ENCODE measurements around the gene ARFIP2.

Gene ARFIP2

DNA sequence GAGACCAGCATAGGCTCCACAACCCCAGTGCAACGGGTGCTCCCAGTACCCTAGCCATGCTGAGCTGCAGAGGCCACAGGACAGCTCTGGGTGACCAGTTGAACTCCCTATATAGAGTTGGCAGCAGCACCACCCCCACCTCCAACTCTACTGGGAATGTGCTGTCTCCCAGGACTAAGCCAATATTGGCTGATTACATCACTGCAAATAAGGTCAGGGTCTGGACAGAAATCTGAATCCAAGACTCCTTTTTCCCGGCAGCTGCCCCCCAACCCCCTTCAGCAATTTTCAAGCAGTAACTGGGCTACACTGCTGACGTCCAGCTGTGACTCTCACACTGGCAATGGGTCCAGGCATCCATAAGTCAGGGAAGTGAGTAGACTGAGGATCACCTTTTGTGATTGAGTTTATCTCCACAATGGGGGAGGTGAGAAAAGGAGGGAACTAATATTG lies 40.2 kb downstream of the ARFIP2 start, which contains the start of gene HPX:
Gene HPX (minus strand): TSS at position 82 of the 453 bp plus-strand sequence. CDS start 24 bp downstream, at position 58.
- DNase-seq, result no peak

DNA sequence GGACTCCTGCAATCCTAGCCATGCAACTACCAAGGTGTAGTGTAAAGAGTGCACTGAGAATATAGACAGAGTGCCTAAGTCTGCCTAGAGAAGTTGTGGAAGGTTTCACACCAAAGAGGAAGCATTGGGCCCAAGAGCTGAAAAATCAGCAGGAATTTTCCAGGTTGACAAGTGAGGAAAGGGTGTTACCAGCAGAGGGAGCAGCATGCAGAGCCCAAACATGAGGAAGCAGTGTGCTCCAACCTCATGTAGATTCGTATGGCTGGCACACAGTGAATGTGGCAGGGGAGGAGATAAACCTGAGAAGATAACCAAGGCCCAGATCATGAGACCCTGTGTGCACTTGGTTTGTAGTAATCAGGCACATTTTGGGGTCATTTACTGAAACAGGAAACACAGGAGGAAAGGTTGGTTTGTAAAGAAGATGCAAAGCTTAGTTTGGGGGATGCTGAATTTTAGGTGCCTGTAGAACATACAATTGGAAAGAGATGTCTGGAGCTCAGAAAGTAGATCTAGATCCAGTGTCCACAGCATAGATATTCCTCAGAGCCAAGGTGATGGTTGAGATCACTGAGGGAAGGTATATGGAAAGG lies 42.1 kb downstream of the ARFIP2 start:
- DNase-seq, result peak; percentile 80 to 82

DNA sequence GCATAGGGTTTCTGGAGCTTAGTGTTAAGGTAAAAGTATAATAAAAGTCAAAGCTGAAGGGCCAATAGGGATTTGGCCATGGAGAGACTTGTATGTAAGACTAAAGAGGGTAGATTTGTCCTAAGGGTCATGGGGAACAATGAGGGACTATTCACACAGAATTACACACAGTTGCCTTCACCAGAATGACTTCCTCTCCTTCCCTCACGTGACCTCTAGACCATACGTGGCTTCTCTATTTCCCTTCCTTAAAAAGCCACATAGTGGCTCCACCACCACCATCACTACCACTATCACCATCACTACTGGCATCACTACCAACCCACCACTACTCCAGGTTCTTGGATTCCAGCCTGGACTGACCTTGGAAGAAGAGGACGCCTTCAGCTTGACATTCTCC lies 43.1 kb downstream of the ARFIP2 start:
- peak; percentile 76 to 80 for DNase-seq

DNA sequence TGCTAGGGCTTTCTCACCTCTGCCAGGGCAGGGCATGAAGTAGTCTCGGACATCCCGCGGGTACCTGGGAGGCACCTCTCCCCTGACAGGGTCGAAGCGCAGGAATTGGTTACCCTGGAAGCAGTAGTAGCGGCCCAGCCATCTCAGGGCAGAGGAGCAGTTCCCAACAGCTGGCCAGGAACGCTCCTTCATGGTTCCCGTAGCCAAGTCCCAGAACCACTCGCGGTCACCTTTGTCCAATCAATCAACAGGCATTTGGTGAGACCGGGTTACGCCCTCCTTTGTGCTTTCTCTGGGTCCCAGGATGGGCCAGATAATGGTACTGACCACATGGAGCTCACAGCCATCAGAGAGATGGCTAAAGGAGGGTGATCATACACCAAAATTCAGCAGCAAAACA lies 43.7 kb downstream of the ARFIP2 start:
- DNase-seq, result no peak

- no peak for DNase-seq
Measured at GRCh38 chr11:6433998-6434660, 47.0 kb downstream of the ARFIP2 start.

DNA sequence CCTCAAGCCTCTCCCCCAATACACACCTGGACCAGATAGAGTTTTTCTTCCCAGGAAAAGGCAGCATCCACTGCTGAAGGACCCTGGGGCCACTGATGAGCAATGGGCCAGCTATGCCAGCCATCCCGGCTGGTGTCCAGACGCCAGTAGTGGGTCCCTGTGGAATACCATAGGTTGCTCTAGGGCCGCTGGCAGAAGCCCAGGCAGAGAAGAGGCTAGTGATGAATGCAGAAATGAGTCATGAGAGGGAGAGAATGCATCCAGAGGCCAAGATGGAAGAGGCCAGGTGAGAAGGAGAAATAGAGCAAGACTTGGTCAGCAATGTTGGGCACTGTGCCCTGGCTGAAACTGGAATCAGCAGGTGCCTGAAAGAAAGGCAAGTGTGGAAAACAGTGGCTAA lies 49.3 kb downstream of the ARFIP2 start:
- DNase-seq, result no peak

DNA sequence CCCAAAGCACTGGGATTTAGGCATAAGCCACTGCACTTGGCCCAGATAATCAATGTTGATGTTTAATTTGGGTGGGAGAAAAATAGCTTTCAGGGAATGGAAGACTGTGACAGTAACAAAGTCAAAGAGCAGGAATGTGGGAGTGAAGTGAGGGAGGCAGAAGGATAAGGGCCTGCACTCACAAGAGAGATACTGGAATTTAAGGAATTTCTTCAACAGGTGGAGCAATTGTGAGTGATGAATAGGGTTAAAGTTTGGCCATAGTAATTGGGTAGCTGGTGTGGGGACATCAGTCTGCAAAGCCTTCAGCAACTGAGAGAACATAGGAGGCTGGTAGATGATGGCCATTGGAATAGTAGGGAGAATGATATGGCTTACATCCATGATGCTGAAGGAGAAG lies 53.6 kb downstream of the ARFIP2 start:
- no peak for DNase-seq
